ENCODE data around the gene PARD3B. TPM values are rescaled to one million over a fixed set of nuclear protein-coding genes. Genes with fewer than 3 reads are reported as not detected.

Gene PARD3B
- total and polyA plus RNA-seq, 10 of the 15 experiments (the other 5 are each of a cell fraction or from before 2014, with no cell fraction given) = 0.01 to 0.54 (median 0.07) TPM; not detected in 7

GRCh38 chr2:205661281-205661680 is 1116.0 kb downstream of the PARD3B start:
- no peak for ATAC-seq
- WGBS (ENCODE audit: insufficient coverage, insufficient replicate concordance, low lambda C conversion rate, missing lambda C conversion rate) = 53% methylated on average over 5 of the region's 5 CpGs
- BruUV-seq (replicated peaks) = no TSS peak
- no peak overlapping the region for H3K4me3 ChIP-seq
- no peaks in the 10 kb centered on the region for H3K36me3 ChIP-seq (ENCODE audit: control insufficient read depth in 2 of 2, insufficient read depth in 2 of 2, low read length in 1 of 2)
- SMC1A ChIA-PET (ENCODE audit: uncharacterized antibody, unreplicated experiment) = no interaction called here
- H3K79me2 ChIP-seq (ENCODE audit: control insufficient read depth, insufficient read depth, low read length) = no peaks in the 10 kb centered on the region
- FAIRE-seq = no peak
- no peak overlapping the region for H3K27ac ChIP-seq (ENCODE audit: control insufficient read depth, insufficient read depth)
- no peak overlapping the region for H3K4me2 ChIP-seq (ENCODE audit: control insufficient read depth, insufficient read depth)
- intact Hi-C loops (cut with micrococcal nuclease; ENCODE audit: unreplicated experiment) = no loop called here
- H4K20me1 ChIP-seq (ENCODE audit: control insufficient read depth, insufficient read depth) = no peaks in the 10 kb centered on the region
- POLR2A ChIA-PET = no interaction called here
- DNase-seq (ENCODE audit: low read depth, low spot score) = no peak
- H3K27me3 ChIP-seq (replicated peaks in 1 of 2; ENCODE audit: control insufficient read depth in 2 of 2, insufficient read depth in 2 of 2, low read length in 1 of 2) = peaks cover 0 to 5% of the 10 kb centered on the region in 2 experiments; a peak in 3 of 4 replicates
- no peaks in the 10 kb centered on the region for H3K9me3 ChIP-seq (replicated peaks; ENCODE audit: control insufficient read depth, insufficient read depth, low read length)
- RAD21 ChIA-PET (ENCODE audit: unreplicated experiment) = interaction anchor here (1.7 kb wide), 1 partner anchor 14 kb away, joined by 8 read pairs; no protein-coding TSS in a partner anchor
- H3K9ac ChIP-seq (ENCODE audit: control insufficient read depth, insufficient read depth, low read length) = no peak overlapping the region
- no peak overlapping the region for H2AFZ ChIP-seq (ENCODE audit: control insufficient read depth, low read depth, low read length)
- no peaks in the 10 kb centered on the region; the same call in 1 of the 2 replicates for H3K4me1 ChIP-seq (ENCODE audit: control insufficient read depth, insufficient read depth, low read length)
- CTCF ChIA-PET = interaction anchor here (0.7 kb wide), 1 partner anchor 18 kb away, joined by 3 read pairs; no protein-coding TSS in a partner anchor
- in situ Hi-C loops (cut with MboI) = no loop called here
- no peak for TF ChIP-seq ETV6 (conservative IDR thresholded peaks at IDR 0.05 in 1 of 2, IDR thresholded peaks at IDR 0.05 in 1 of 2; ENCODE audit: borderline replicate concordance in 1 of 2, low read depth in 1 of 2)
- no peak for TF ChIP-seq ZBTB33 (IDR thresholded peaks at IDR 0.05)
- no peak for TF ChIP-seq SIX5 (IDR thresholded peaks at IDR 0.05; ENCODE audit: low read depth, low read length, severe bottlenecking)
- TF ChIP-seq BCLAF1 (IDR thresholded peaks at IDR 0.05) = no peak
- TF ChIP-seq FOS (IDR thresholded peaks at IDR 0.05; ENCODE audit: borderline replicate concordance, extremely low read depth, insufficient read length) = no peak
- TF ChIP-seq IRF4 (IDR thresholded peaks at IDR 0.05; ENCODE audit: low read depth, low read length) = no peak
- no peak for TF ChIP-seq SMC3 (IDR thresholded peaks at IDR 0.05; ENCODE audit: borderline replicate concordance, low read length)
- TF ChIP-seq TARDBP (IDR thresholded peaks at IDR 0.05; ENCODE audit: borderline replicate concordance) = no peak
- no peak for TF ChIP-seq CUX1 (IDR thresholded peaks at IDR 0.05; ENCODE audit: insufficient replicate concordance, low read depth, low read length)
- no peak for TF ChIP-seq SMARCA5 (IDR thresholded peaks at IDR 0.05)
- no peak for TF ChIP-seq SKIL (IDR thresholded peaks at IDR 0.05; ENCODE audit: low read depth, poor library complexity, severe bottlenecking)
